ENCODE measurements around the gene FASTK.

The FASTK gene

DNA sequence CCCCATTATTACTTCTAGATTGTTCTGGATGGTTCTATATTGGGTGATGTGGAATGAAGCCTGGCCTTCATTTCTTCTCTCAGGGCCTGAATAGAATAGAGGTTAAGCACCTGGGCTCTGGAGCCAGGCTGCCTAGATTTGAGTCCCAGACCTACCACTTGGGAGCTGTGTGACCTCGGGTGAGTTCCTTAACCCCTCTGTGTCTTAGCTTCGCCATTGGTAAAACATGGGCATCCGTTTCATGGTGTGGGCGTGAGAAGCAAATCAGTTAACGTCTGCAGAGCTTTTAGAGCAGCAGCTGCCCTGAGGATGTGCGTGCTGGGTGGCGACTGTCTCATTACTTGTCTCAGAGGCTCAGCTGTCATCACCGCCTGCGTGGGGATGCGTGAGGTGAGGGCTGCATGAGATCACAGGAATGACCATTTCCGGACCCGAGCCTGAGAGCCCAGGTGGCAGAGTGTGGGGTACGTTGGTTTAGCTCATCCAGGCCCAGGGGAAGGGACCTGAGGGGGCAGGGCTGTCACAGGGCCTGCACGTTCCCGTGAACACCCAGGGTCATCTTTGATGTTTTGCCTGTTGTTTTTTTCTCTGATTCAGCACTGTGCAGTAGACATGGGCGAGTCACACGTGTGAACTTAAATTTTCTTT is 15.3 kb upstream of the FASTK start:
- DNase-seq (ENCODE audit: low spot score) = no peak

GRCh38 chr7:151095123-151095797 is 14.7 kb upstream of the FASTK start:
- no peak for DNase-seq (ENCODE audit: low spot score)

DNA sequence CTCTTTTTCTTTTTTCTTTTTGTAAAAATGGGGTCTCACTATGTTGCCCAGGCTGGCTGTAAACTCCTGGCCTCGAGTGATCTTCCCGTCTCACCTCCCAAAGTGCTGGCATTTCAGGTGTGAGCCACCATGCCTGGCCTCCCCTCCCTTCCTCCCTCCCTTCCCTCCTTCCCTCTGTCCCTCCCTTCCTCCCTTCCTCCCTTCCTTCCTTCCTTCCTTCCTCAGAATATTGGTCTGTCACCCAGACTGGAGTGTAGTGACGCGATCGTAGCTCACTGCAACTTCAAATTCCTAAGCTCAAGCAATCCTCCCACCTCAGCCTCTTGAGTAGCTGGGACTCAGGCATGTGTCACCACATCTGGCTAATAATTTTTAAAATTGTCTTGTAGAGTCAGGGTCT is 14.1 kb upstream of the FASTK start:
- DNase-seq (ENCODE audit: low spot score) = no peak

DNA sequence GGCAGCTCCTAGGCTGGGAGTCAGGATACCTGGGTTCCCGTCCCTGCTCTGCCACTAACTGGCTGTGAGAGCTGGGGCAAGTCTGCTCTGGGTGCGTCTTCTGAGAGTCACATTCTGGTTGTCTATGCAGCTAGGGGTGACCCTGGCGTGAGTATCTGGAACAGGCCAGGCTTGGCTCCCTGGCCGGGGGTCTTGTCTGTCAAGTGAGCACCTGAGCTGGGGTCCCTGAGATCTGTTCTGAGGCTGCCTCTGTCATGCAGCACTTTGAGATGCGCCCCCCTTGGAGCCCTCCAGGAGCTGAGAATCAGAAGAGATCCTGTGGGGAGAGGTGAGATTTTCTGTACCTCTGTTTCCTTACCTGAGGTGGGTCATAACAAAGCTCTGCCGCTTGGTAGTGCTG is 13.1 kb upstream of the FASTK start:
- DNase-seq (ENCODE audit: low spot score) = no peak

DNA sequence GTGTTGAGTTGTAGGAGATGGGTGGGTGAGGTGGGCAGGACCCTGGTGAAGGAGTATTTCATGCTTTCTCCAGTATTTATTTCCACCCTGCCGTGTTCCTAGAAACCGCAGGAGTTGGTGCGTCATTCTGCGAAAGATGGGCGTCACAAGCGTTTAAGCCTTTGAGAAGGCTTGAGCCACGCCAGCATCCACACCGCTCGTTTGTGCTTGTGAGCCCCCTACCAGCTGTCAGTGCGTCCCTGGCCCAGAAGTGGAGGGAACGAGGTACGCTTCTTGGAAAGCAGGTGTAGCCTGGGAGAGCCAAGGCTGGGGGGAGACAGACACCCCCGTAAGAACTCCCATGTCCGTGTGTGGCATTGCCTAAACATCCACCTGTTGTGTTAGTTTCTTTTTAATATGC is 11.4 kb upstream of the FASTK start:
- no peak for DNase-seq (ENCODE audit: low spot score)

- DNase-seq (ENCODE audit: low spot score) = peak; percentile 31
Measured at GRCh38 chr7:151091431-151091830, 10.8 kb upstream of the FASTK start.

GRCh38 chr7:151091003-151091402 is 10.4 kb upstream of the FASTK start:
- no peak for DNase-seq (ENCODE audit: low spot score)

DNA sequence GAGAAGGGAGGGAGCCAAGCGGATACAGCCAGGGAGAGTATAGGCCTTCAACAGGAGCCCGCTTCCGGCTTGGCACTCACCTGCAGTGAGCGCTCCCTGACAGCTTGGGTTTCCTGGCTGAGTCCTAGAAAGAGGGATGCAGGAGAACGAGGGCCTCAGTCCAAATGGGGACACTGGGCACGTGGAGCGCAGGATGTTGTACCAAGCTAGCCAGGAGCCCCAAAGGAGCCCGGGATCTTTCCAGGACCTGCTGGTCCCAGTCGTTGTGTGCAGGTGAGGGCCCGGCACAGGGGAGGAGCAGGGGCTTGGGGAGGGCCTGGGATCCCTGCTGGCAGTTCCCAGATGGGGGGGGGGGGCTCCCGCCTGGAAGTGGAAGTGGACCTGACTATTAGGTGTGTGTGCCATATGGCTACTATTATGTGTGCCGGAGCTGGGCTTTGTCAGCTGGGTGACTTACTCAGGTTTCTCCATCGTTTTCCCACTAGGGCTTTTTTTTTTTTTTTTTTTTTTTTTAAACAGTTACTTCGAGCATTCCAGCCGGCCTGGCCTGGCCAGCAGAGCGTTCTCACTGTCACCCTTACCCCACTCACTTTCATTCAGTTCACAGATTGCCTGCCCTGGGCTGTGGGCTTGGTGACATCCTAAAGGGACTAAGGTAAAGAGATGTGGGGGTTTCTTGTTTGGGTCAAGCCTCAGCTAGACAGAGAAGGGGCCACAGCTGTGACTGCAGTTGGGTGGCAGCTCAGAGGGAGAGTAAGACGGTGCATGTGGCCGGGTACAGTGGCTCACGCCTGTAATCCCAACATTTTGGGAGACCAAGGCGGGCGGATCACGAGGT is 9.5 kb upstream of the FASTK start:
- DNase-seq (ENCODE audit: low spot score) = no peak

GRCh38 chr7:151088856-151089699 is 8.5 kb upstream of the FASTK start:
- DNase-seq (ENCODE audit: low spot score) = no peak

GRCh38 chr7:151088019-151088855 is 7.6 kb upstream of the FASTK start:
- DNase-seq (ENCODE audit: low spot score) = no peak

DNA sequence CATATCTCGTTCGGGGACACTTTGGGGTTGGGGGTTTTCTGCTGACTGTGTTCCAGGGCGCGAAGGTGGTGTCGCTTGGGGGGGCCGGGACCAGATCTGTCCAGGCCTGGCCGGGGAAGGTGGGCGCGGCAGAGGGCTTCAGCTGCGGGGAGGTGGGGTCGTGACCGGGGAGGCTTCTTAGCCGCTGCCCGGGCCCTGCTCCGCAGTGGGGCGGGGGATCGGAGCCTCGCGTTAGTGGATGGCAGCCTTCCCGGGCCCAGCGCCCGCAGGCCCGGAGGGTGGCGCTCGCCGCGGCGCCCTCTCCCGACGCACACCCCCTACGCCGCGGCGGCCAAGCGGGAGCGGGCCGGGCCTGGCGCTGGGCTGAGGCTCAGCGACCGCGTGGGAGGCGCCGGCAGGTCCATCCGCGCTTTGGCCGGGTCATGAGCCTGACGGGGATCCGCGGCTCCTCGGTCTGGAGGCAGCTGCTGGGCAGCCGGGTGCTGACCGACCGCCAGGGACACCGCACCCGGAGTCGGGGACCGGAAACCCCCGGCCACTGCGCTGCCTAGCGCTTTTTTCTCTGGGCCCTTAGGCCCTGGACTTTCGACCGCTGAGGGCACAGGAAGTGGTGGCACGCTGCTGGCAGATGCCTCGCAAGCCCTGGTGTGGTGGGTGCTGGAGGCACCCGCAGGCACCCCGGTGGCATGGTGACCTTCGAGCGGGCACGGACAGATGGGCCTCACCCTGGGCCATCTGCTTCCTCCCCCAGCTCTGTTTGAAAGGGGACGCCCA is 6.8 kb upstream of the FASTK start:
- DNase-seq (ENCODE audit: low spot score) = peak; percentile 24

DNA sequence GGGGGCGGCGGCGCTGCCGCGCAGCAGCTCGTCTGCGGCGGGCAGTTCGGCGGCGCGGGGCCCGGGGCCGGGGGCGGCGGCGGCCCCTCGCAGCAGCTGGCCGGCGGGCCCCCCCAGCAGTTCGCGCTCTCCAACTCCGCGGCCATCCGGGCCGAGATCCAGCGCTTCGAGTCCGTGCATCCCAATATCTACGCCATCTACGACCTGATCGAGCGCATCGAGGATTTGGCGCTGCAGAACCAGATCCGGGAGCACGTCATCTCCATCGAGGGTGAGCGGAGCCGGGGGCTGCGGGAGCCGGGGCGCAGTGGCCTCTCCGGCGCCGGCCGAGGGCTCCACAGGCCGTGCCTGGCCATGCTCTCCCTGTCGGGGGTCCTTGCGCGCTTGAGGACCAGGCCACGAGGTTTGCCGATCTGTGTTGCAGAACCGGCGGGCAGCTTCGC is 6.2 kb upstream of the FASTK start:
- peak; percentile 31 for DNase-seq (ENCODE audit: low spot score)

DNA sequence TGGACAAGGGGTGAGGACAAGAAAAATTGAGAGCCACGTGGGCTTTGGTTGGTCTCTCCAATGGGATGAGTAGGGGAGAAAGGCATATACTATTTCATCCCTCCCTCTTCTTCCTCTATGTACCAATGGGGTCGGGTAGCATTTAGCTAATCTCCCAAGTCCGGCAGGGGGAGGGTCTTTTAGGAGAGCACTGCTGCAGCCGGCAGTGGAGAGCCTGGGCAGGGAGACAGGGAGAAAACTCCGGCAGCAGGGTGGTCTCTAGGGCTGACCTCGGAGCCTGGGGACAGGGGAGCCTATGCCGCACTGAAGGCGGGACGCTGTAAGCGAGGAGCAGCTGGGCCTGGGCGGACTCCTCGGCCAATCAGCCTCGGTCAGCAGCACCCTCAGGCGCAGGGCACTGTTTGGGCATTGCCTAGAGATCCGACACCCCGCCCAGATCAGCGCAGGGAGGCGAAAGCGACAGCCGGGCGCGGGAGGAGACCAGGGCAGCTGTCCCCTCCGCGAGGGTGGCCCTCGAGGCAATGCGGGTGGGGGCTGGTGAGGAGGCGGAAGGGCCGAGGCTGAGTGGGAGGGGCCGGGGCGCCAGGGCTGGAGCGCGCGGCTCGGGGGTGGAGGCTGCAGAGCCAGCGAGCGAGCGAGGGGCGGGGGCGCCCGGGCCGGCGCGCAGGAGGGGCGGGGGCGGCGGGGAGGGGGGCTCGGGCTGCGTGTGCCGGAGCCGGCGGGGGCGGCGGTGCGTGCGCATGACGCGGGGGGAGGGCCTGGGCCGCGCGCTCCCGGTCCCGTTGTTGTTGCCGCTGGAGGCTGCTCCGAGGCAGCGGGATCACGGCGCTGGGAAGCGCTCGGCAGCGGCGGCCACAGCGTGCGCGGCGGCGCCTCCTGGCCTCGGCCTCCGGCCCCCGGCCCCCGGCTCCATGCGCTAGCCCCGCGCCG is 5.3 kb upstream of the FASTK start, which contains the start of gene AGAP3:
TSS of gene AGAP3 (plus strand) at position 785 of the 930 bp plus-strand sequence. CDS start 267 bp downstream, outside the sequence.
- peak; percentile 67 for DNase-seq (ENCODE audit: low spot score)

- DNase-seq (ENCODE audit: low spot score) = no peak
Measured at GRCh38 chr7:151085329-151085690, 4.7 kb upstream of the FASTK start.

DNA sequence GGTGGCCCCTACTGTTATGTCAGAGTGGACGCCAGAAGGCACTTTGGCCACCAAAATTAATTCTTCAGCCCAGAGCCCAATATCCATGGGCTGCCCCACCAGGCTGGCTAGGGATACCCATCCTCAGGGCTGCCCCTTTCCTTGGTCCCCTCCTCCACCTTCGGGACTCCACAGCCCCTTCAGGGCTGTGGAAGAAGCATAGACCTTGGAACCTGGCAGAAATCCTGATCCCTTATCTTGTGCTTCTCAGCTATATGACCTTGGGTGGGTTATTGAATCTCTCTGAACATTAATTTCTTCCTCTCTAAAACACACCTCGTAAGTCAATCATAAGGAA is 3.2 kb upstream of the FASTK start:
- DNase-seq (ENCODE audit: low spot score) = no peak

DNA sequence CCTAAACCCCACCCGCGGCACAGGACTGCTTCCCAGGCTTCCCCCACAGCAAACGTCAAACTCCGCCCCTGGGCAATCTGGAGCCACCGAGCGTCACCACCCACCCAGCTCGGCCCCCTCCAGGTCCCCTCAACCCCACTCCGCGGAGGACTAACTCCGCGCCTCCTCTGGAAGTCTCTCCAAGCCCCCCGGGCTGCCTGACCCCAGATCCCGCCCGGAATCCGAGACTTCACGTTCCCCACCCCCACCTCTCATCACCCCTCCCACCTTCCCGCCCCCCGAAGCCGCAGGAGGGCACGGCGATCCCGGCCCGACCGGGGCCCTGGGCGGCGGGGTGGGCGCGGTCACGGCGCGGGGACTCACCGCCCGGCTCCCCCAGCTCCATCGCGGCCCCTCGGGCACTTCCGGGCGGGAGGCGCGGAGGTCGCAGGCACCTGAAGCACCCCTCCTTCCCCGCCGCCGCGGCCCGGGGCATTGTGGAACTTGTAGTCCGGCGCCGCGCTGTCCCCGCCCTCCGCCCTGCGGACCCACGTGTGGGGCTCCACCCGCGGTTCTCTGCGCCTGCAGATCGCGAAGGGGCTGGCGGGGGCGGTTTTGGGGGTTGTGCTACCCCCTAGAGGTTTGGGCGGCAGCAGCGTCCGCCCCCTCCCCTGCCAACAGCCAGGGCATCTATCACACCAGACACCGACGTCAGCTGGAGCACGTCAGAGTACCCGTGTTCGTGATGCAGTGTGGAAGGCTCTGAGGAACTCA is 2.6 kb upstream of the FASTK start, which contains the start of gene TMUB1:
TSS of gene TMUB1 (minus strand) at position 423 of the 753 bp plus-strand sequence. CDS start 930 bp downstream, outside the sequence.
- DNase-seq (ENCODE audit: low spot score) = peak; percentile 78

DNA sequence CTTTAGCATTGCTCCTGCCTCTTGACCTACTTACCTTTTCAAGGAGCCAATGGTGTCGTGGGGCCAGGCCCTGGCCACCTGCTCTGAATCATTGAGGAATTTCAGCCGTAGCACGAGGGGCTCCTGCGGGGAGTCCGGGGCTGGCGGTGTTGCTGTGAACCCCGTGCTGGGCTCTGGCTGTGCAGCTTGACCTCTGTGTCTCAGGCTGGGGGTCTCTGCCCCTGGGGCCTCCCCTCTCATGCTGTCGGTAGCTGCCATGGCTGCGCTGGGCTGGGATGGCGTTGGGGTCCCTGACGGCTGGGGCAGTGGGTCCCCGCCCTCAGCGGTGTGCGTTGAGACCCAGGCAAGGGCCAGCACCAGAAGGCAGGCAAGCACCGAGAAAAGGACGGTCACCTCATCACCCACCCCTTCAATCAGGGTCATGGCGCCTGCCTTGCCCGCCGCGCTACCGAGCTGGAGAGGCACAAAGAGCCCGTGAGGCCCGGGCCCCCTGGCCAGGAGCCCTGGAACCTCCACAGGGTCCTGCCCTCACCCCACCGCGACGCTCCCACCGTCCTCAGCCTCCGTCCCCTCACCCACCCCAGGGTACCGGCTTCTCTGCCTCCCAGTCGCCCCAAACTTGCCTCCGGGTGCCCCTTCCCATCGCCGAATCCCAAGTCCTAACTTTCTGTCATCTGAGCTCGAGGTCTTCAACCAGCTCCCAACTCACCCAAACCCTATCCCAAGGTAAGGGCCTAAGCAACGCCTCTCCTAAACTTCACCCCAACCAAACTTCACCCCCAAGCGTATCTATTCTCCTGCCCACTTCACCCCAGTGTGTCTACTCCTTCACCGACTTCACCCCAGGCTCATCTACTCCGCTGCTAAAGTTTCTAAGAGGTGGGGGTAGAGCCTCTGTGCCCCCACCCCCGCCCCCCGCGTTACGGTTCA is 1.8 kb upstream of the FASTK start:
- no peak for DNase-seq (ENCODE audit: low spot score)
